HL-60 (cell line): ENCODE data around the gene PCOLCE2.

ENCODE experiments used
- CTCF ChIP-seq: IDR thresholded peaks from one replicate; pipeline ENCODE4 v1.5.1; 2011; ENCODE audit warnings: low read length, control low read depth, inconsistent platforms; ENCODE audit not compliant: insufficient read depth
- GABPA ChIP-seq: IDR thresholded peaks from 2 replicates; pipeline ENCODE4 v1.6.1; 2012; ENCODE audit warnings: low read depth
- POLR2AphosphoS5 ChIP-seq: IDR thresholded peaks from 2 replicates; pipeline ENCODE4 v1.6.1; 2012; ENCODE audit warnings: low read depth
- REST ChIP-seq: IDR thresholded peaks from 2 replicates; pipeline ENCODE4 v1.6.1; 2012; ENCODE audit warnings: low read depth; ENCODE audit not compliant: insufficient replicate concordance

GRCh38 chr3:142881445-142882224 is 7.2 kb downstream of the PCOLCE2 start:
- TF ChIP-seq GABPA: no peak
- TF ChIP-seq CTCF: no peak
- TF ChIP-seq POLR2AphosphoS5: no peak
- TF ChIP-seq REST: no peak
